ENCODE results near the gene AMDHD2.
A peak's percentile ranks its signal among the peaks of the same experiment; 100 is the strongest.

AMDHD2 gene

DNA sequence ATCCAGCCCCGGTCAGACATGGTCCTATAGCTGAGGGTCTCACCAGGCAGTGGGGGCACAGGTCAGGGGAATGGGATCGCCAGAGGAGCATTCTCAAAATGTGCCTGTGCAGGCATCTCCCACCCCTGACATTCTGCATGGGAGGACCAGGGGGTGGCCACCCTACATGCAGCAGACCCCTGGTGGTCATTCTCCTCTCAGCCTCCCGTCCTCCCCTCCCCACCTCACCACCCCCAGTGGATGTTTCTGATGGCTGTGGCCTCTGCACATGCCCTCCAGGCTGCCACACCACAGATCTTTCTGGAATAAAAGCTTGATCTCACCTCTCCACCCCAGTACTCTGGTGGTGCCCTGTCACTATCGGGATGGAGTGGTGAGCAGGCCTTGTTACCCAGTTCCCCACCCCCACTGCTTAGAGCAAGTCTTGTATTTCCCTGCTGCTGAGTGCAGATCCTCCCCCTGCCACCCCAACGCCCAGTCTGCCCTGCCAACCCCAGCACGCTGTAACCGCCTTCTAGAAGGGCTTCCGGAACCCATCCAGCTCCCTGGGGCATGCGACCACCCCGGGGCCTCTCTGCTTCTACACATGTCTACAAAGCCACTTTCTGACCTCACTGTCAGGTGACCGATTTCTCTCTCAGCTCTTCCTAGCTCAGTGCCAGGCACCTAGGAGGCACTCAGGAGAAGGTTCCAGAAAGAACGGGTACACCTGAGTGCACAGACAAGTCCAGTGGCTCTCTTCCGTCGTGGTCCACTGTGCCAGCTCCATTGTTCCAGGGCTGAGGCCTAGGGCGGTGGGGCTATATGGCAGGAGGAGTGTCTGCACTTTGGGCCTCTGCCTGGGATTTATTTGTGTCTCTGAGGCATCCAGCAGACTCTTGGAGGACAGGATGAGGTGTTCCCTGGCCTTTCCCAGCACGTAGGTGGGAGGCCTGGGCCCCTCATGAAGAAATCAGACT, 36.0 kb upstream of the AMDHD2 start:
- no peak for DNase-seq

DNA sequence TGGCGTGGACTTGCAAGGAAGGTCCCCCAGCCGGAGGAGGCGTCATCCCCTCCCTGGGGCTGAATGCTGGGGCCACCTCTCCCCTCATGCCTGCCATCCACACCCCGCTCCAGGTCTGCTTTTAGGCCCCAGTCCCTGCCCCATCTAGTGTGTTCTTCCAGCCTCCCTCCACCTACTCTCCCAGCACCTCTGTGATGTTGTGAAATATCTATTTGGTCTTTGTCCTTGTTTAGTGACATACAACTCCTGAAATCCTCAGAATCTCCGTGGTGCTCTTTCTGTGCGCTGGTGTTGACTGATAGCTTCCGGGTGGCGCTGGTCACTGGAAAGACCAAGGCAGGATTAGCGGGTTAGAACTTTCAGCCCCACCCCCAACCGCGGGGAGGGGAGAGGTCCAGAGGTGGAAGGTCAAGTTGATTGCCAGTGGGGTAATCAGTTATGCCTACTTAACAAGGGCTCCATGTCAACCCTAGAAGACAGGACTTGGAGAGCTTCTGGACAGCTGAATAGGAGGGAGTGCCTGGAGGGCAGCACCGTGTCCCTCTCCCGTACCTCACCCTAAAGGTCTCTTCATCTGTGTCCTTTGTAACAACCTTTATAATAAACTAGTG, 35.2 kb upstream of the AMDHD2 start:
- no peak for DNase-seq

DNA sequence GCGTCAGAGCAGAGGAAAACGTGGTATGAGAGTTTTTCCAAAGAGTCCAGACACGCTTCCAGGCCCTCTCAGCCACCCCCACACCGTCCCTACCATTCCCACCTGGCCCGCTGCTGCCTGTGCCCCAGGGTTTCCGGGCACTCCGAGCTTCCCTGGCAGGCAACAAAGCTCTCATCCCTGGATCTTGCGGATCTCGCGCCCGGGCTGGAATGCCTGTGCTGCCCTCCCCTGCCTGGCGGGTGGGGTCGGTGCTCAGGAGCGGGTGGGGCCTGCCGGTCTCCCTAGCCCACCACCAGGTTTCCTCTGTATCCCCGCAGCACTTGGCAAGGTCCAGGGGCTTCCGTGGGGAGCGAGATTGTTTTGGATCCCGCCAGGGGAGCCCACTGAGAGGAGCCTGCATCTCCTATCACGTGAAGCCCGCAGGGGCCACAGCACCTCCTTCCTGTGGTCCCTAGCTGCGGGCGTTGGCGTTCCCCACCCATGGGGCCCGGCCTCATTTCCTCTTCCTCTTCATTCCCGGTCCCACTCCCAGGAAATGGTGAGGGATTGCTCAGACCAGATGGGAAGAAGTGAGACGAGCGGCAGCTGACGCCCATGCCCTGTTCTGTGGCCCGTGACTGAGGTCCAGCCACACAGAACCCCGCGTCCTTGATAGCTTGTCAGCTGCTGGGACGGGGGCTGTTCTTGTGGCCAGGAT, 34.2 kb upstream of the AMDHD2 start:
- DNase-seq, result no peak

DNA sequence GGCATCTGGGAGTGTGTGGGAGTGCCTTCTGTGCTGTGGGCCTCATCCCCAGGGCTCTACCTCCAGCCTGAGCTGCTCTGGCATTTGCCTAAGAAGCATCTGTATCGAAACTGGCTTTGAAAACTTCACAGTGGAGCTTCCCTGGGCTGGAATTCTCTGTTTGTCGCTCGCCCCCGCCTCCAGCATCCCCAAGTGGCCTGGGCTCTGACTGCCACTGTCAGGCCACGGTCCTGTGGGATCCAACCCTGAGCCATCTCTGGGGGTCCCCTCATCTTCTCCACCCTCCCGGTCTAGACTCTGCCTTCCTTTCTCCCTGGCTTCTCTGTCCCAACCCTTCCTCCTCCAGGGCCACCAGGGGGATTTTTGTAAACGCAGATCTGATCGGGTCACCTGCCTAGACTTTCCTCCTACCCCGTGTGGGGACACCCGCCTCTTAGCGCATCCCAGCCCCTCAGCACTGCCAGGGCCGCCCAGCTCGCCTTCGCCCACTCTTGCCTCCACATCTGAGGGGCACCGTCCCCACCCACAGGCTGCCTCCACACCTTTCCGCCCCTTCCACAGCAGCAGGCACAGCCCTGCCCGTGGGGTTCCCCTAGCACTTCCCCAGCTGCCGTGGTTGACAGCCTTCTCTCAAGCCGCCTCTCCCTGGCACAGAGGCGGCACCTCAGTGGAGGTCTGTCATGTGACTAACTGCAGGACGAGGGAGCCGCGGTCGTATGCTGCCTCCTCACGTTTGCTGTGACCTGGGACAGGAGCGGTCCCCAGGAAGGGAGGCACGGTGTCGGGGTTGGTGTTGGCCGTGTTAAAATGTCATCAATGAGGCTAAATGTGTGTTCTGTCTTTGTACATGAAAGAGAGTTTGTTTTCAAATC, 33.3 kb upstream of the AMDHD2 start:
- peak; percentile 53 to 73 for DNase-seq

DNA sequence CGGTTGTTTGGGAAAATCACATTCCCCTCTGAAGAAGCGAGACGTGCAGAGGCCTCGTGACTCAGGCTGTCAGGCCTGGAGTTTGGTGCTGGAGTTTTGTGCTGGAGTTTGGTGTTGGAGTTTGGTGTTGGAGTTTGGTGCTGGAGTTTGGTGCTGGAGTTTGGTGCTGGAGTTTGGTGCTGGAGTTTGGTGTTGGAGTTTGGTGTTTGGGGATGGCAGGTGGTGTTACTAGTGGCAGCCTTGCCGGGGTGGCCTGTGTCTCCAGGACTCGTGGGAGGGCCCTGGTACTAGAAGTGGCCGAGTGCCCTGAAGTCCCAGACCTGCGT, 32.7 kb upstream of the AMDHD2 start:
- DNase-seq, result no peak

DNA sequence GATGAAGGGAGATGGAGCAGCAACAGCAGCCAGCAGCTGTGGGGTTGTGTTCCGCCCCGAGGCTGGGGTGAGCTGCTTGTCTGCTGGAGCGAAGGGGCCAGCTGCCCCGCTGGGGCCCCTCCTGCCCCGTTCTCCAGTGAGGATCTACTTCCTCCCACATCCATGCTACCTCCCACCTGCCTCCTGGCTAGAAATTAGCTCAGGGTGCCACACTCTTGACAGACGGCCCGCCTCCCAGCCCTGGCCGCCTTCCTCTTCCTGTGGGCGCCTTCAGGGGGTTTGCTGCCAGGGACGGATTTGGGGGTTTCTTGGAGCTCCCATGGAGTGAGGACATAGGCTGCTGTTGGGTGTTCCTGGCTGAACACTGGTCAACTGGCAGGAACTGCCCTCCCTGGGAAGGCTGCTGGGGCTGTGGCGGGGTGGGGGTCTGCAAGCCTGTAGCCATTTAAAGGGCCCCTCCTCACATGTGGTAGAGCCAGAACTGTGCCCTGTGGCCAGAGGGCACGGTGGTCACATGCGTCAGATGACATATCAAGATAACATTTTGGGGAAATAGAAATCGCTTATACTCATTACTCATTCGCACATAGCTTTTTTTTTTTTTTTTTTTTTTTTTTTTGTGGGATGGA, 32.2 kb upstream of the AMDHD2 start:
- no peak for DNase-seq

DNA sequence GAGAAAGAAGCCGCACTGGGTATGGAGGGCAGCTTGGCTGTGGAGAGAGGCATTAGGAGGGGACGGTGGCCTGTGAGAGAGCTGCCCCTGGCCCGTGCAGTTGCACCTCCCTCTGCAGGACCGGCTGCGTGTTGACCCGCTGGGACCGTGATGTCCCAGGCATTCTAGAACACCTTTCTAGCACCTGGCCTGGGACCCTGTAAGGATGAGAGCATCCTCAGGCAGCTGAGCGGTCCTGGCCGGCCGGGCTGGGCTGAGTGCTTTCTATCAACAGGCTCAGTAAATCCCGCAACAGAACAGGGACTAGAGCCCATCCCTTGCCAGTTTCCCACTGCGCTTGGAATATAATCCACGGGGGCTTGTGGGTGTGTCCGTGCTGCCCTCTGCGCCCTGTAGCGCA, 30.6 kb upstream of the AMDHD2 start:
- DNase-seq, result no peak

DNA sequence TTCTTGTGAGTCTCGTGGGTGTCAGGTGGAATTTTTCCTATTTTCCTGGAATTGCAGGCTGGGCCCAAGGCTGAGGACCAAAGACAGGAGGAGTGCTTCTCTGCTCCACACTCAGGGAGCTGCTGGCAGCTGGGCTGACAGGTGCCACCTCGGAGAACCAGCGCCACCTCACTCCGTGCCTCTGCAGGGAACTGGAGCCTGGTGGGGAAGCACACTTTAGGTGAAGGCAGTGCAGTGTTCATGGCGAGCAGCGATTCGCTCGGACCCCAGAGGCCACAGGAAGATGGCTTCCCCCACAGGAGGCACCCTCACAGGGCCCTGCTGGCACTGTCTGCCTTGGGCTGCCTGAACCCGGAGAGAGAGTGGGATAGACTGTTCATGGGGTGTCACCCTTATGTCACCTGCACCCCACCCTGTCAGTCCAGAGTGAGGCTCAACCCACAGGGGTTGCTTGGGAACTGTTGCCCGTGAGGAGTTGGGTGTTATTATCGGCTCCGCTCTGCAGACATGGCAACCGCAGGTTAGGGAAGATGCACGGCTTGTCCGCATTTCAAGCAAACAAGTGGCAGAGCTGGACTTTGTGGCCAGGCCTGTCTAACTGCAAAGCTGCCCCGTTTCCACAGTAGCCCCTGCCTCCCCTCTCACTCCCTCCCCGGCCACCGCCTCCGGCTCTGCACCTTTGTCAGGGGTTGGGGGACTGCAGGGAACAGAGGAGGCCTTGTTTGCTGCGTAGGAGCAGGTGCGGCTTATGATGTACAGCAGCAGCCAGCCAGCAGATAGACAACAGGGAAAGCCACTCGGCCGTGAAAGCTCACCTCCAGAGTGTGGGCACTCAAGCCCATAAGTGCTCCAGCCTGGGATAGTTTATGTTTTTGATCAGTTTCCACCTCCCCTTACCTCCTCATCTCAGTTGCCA, 29.7 kb upstream of the AMDHD2 start:
- DNase-seq, result peak; percentile 94

DNA sequence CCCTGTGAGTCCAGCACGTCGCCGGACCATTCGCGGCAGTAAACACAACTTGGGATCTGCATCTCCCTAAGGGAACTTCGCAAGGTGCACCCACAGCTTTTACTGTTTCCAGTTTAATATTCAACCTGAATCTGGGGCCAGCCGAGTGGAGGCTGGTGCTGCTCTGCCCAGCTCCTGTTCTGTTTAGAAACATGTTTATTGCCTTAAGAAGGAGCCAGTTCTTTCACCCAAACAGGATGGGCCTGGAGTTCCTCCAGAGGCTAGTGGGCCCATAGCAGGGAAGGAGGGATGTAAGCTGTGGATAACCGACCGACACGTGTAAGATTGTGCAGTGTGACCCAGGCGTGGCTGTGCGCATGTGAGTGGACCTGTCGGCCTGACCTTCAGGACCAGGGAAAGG, 27.9 kb upstream of the AMDHD2 start:
- DNase-seq, result no peak

DNA sequence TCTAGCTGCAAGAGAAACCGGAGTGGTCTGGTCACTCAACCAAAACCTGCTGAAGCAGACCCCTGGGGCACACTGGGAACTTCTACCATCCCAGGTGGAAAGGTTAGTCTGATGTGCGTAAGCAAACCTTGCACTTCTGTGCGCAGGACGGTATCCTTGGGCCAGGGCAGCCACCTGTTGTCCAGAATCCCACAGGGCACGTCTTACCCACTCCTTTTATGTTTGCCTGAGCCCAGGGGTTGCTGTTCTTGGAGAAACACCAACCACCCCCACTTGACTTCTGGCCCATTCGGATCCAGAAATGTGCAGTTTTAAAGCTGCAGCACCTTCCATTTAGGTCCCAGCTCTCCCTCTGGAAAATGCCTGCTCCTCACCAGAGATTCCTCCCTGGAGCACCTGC, 26.6 kb upstream of the AMDHD2 start:
- DNase-seq, result no peak

DNA sequence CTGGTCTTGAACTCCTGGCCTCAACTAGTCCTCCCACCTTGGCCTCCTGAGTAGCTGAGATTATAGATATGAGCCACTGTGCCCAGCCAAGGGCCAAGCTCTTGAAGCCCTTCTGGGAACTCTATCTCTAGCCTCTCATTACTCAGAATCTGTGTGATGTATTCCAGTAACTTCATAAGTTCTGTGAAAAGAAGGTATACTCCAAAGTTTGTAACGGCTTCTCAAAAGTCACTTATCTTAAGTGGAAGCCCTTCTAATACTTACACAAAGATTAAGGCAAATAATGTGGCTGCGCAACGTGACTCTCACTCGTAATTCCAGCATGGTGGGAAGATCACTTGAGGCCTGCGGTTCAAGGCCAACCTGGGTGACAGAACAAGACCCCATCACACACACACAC, 25.6 kb upstream of the AMDHD2 start:
- DNase-seq, result no peak

DNA sequence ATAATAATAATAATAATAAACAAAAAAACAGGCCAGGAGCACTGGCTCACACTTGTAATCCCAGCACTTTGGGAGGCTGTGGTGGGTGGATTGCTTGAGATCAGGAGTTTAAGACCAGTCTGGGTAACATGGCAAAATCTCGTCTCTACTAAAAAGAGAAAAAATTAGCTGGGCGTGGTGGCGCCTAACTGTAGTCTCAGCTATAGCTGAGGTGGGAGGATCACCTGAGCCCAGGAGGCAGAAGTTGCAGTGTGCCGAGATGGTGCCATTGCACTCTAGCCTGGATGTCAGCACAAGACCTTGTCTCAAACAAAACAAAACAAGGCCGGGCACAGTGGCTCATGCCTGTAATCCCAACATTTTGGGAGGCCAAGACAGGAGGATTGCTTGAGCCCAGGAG, 25.1 kb upstream of the AMDHD2 start:
- DNase-seq, result no peak

DNA sequence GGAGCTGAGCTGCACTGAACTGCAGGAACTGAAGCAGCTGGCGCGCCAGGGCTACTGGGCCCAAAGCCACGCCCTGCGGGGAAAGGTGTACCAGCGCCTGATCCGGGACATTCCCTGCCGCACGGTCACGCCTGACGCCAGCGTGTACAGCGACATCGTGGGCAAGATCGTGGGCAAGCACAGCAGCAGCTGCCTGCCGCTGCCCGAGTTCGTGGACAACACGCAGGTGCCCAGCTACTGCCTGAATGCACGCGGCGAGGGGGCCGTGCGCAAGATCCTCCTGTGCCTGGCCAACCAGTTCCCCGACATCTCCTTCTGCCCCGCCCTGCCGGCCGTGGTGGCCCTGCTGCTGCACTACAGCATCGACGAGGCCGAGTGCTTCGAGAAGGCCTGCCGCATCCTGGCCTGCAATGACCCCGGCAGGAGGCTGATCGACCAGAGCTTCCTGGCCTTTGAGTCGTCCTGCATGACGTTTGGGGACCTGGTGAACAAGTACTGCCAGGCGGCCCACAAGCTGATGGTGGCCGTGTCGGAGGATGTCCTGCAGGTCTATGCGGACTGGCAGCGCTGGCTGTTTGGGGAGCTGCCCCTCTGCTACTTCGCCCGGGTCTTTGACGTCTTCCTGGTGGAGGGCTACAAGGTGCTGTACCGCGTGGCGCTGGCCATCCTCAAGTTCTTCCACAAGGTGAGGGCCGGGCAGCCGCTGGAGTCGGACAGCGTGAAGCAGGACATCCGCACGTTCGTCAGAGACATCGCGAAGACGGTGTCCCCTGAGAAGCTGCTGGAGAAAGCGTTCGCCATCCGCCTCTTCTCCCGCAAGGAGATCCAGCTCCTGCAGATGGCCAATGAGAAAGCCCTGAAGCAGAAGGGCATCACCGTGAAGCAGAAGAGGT, 23.7 kb upstream of the AMDHD2 start:
- no peak for DNase-seq

DNA sequence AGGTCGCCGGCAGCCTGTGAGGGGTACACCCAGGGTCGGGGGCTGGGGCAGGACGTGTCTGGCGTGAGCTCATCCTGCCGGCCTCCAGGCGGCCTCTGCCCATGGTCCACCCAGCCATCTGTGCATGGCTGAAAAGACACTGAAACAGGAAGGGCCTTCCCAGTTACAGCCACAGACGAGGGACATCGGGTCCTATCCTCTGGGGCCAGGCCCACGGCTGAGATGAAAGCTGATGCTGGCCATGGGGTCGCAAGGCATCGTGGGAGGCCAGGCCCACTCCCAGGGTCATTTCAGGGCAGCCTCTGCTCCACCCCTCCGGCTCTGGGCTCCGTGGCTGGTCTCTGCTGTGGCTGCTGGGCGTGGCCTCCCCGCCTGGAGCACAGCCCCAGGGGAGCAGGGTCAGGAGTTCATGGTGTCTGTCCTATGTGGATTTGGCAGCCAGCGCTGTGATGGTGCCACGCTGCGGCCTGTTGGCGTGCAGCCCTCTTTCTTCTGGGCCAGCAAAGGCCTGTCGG, 23.0 kb upstream of the AMDHD2 start:
- no peak for DNase-seq

DNA sequence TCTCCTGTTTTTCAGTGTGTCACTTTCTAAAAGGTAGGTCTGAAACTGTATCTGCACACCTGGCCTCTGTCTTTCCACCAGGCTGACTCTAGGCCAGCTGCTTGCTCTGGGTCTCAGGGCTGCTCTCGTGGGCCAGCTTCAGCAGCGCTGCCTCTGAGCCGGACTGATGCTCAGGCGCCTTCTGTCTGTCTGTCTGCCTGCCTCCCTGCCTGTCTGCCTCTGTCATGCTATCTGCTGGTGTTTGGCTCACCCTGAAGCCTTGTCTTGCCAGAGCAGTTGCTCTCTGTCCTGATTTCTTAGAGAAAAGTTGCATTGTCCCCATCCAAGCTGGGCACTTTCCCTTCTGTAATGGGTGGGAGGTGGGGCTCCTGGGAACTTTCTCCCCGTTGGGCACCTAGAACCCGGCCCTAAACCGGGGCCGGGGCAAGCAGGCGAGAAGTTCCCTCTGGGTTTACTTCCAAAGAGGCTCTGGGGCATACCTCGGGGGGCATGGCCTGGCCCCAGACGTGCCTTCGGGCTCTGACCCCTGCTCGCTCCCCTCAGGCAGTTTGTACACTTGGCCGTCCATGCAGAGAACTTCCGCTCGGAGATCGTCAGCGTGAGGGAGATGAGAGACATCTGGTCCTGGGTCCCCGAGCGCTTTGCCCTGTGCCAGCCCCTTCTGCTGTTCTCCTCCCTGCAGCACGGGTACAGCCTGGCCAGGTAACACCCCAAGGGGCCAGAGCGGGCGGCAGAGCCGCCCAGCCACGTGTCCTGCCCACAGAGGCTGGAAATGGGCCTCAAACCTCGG, 22.3 kb upstream of the AMDHD2 start:
- DNase-seq, result no peak

DNA sequence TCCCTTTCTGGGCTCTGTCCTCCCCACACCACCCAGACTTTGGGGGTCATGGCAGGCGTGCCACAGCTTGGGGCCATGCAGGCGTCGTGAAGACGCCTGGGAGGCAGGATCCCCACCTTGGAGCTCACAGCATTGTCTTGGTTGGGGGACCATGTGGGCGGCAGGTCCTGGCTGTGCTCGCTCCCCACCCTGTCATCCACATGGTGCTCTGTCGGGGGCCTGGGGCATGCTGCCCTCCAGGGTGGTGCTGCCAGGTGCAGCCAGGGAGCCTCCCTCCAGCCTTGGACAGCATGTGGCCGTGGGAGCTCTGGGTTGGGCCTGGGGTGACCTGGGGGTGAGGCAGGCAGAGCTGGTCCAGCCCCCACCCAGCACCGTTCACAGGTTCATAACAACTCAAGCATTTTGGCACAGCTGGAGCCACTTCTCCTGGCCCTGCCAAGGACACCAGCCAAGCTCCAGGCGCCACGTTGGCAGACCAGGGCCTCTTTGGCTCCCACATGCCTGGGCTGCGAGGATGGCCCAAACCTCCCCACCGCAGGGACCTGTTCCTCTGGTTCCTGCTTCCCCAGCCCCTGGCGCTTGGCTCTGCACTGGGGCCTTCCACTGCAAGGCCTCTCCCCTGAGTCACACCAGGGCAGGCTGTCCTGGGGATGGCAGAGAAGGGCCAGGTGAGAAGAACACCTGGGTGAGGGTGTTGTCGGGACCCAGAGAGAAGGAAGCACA, 21.5 kb upstream of the AMDHD2 start:
- no peak for DNase-seq

DNA sequence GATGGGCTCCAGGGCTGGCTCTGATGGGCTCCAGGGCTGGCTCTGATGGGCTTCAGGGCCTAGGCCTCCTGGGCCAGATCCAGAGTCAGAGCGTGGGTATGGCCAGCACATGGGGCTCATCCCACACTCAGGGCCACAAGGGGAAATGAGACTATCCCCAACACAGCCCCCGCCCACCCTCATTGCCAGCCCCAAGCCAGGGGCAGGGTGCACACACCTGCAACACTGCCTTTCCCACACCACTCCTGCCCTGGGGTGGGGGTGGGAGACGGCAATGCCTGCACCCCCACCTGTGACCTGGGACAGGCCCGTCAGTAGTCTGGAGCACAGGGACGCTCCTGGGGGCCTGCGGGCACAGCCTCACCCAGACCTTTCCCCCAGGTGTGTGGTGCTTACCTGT, 20.7 kb upstream of the AMDHD2 start:
- DNase-seq, result no peak

DNA sequence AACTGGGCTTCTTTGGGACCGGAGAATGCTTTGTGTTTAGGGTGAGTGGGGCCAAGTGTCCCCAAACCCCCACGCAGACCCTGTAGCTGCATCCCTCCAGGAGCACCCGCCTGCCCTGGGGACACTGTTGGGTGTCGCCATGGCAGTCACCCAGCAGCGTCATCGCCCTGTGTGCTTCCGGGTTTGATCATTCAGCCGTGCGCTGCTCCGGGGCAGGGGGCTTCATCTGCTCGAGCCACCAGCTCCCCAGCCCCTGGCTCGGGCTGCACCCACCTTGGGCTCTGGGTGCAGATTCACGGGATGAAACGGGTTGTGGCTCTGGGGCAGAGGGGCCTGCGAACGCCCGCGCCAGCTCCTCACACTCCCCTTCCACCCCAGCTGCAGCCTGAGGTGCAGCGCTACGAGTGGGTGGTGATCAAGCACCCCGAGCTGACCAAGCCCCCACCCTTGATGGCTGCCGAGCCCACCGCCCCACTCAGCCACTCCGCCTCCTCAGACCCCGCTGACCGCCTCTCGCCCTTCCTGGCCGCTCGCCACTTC, 20.2 kb upstream of the AMDHD2 start:
- DNase-seq, result no peak
